HG02840 (cell line): ENCODE data around the gene TMEM272.

Source experiments
- ATAC-seq: cut with Tn5 transposase; IDR thresholded peaks from one replicate; pipeline ENCODE4 v1.9.1; 2021; ENCODE audit warnings: mild to moderate bottlenecking, moderate library complexity, moderate number of reproducible peaks; ENCODE audit not compliant: unreplicated experiment, low FRiP score

Gene TMEM272

DNA sequence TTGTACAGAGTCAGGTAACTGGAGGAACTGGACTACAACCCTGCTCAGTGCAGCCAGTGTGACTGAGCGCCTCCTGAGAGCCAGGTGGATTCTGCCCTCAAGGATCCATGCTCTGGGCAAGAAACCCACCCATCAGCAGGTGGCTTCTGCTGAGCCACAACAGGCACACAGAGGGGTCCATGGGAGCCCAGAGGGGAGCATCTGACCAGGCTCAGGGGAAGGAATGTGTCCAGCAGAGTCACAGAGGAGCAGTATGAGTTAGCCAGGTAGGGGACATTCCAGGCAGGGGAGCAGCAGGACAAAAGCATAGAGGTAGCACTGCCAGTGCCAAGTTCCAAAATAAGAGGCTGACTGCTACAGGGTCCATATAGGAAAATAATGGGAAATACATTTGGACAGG is 60.9 kb downstream of the TMEM272 start:
- ATAC-seq: no peak

DNA sequence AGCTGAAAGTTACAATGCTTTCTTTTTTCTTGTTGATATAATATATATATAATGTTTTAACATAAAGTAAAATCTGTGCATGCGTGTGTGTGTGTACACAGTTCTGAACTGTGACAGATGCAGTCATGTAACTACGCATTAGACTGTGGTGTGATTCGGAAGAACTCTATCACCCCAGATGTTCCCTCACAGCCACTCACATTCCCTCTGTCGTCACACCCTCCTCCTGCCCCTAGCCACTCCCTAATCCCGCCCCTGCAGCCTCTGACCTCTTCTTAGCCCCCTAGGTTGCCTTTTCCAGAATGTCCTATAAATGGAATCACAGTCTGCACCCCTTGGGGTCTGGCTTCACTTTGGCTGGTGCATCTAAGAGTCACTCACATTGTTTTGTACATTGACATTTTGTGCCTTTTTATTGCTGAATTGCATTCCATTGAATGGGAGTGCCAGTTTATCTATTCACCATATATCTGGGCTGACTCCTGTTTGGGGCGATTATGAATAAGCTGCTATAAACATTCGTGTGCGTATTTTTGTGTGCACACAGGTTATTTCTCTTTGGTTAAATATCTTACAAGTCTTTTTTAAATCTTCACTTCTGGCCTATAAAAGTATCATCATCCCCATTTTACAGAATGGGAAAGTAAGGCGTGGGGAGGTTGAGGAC is 61.4 kb downstream of the TMEM272 start:
- ATAC-seq: no peak

DNA sequence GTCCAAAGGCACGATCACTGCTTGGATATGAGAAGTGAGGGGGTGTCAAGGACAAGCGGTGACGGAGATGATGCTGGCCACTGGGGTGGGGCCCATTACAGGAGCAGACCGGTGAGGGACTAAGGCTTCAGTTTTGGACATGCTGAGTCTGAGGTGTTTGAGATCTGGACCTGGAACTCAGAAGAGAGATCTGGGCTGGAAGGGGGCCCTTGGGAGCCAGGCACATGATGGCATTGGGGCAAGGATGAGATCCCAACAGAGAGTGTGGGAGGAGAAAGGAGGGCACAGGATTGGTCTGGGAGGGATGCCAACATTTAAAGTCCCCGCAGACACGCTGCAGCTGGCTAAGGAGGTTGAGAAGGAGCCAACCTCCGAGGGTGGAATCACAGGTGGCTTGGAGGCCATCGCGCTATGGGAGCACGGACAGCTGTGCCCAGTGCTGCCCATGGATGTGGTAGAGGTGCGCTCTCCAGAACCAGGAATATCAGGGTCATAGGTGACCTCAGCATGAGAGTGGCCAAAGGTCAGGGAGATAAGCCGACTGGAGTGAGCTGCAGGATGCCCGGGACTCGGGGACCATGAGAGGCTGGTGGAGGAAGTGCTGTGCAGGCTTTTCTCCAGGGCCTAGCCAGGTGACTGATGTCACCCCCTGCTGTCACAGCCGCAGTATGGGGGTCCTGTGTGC is 62.8 kb downstream of the TMEM272 start:
- ATAC-seq: no peak

DNA sequence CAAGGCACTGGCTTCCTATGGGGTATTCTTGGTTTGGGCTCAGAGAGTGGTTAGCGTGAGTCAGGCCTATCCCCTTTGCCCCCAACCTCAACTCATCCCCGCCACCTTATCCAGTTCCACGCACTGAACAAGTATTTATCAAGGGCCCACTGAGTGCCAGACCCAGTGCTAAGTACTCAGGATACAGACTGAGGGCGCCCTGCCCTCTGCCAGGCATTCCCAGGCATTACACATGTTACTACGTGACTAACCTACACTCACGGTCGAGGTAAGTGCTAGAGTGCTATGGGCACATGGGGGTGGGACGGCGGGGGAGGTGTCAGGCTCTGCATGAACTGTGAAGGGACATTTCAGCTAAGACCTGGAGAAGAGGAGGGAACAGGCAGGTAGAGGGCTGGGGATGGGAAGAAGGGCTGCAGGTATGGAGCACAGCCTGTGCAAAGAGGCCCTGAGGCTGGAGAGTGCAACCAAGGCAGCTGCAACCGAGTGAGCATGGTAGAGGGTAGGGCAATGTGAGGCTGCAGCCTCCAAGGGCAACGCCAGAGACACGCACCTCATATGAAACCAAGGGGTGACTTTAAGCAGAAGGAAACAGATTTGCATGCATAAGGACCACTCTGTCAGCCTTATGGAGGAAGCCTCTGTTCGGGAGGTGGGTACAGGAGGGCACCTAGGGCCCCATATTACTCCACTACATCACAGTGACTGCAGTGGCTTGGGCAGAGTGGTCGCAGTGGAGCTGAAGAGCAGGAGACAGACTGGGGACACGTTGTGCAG is 63.5 kb downstream of the TMEM272 start:
- ATAC-seq: no peak

DNA sequence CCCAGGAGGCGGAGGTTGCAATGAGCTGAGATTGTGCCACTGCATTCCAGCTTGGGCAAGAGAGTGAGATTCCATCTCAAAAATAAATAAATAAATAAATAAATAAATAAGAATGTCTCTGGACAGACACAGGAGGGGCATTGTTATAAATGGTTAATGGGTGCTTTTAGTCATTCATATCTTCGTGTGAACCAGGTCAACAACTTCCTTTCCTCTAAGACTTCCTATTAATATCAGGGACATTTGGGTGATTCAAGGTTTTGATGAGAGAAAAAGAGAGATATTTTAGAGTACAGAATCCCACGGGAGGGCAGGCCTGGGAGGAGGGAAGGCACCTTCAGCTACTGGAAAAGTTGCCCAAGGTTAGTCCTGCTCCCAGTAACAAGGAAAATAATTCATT is 64.9 kb downstream of the TMEM272 start:
- no peak for ATAC-seq

DNA sequence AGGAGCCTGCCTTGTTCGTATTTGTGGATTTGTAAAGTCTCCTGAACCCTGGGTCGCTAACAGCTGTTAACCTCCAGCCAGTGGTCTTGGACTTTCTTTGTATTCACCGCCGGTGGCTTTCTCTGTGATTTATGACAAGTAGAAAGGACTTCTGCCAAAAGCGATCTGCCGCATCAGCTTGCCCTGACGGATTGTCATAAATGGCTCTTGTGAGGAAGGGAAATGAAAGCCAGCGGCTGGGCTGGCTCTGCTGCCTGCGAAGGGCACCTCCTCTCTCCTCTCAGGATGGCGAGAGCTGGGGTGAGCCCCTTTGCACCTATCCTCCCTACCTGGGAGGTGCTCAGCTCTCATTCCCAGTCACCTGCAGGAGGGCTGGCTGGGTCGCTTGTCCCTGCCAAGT is 66.6 kb downstream of the TMEM272 start:
- ATAC-seq: no peak

DNA sequence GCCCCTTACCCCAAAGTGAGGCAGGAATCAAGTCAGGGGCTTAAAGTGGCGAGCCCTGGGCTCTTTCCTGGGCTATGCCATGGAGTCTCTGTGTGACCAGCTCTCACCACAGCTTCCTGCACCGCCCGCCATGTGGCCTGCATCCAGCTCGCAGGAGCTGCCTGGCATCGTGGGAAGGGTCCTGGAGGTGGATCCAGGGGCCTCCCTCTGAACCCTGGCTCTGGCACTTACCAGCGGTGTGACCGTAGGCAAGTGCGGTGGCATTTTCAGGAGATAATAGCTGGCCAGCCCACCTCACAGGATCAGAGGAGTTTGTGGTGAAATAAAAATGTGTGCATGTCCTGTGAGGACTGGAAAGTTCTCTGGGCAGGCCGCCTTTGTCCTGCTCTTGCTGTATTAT is 67.1 kb downstream of the TMEM272 start:
- ATAC-seq: no peak

DNA sequence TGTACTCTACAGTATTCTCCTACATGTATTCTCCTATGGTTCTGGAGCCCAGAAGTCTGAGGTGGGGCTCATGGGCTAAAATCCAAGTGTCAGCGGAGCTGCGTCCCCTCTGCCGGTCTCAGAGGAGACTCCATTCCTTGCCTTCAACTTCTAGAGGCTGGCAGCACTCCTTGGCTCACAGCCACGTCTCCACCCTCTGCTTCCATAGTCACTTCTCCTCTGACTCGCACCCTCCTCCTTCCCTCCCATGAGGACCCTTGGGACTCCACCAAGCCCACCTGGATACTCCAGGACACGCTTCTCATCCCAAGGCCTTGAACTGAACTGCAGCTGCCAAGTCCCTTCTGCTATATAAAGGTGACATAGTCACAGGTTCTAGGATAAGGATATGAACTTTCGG is 68.8 kb downstream of the TMEM272 start:
- no peak for ATAC-seq

DNA sequence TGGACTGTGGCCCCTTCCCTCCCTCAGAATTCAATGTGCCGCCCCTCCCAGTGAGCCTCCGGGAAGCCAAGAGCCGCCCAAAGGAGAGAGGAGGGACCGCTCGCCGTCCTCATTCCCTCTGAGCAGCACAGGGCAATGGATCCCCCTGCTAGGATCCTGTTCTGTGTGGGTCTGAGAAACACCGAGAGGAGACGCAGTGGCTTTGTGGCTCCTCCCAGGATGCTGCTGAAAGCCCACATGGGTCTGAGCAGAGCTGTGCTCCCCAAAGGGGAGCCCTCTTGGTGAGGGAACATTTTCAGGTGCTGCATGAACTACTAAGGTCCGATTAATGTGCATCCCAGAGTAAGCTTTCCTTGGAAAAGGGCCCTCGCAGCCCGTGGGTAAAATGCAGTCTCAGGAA is 71.5 kb downstream of the TMEM272 start:
- no peak for ATAC-seq

DNA sequence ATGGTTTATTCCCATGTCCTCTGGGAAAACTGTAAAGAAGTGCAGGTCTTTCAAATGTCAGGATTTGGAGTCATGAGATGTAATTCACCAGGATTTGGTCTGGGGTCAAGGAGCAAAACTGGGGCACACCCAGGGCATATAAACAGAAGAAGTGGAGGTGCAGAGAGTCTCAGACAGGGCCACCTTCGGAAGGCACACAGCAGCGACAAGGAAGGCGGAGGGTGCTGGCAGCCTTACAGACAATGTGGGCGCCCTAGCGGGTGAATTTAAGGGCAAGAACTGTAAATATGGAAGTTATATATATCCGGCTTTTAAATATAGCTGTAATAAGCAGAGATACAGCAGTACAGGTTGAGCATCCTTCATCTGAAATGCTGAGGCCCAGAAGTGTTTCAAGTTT is 72.2 kb downstream of the TMEM272 start:
- ATAC-seq: no peak

DNA sequence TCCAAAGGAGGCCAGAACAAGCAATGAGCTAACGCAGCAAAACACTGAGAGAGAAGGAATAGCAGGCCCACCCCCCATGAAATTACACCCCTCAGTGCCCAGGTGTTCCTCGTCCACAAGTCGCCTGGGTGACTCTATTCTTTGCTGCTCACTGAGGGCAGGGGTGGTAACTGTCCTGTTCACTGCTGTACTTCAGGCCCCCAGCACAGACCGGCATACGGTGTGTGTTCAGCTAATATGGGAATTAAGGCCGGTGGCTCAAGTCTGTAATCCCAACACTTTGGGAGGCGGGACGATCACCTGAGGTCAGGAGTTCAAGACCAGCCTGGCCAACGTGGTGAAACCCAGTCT is 72.9 kb downstream of the TMEM272 start:
- no peak for ATAC-seq

DNA sequence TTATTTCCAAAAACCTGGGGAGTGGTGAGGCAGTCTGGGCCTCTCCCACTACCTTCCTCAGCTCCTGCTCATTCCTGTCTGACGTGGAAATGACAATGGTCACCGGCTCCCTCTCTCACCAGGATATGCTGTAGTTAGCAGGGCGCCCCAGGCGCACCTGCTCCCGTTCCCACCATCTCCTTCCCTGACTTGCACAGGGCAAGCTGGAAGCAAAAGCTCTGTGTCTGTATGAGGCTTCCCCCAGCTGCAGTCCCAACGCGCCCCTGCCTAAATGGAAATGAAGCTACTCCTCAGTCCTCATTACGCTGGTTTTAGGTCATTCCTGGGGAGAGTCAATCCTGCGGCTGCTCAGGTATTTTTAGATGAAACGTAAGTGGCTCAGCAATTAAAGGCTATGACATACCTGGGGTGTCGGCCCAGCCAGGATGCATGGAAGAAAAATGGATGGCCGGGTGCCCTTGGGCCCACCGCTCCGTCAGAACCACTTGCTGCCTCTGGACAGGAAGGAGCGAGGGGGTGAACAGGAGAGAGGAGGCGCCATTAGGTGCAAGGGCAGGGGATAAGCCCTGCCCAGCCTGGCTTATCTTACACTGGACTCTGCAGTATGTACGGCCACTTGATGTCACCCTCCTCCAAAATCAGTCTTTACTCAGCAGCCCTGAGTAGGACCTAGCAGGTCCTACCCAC is 73.4 kb downstream of the TMEM272 start:
- no peak for ATAC-seq

DNA sequence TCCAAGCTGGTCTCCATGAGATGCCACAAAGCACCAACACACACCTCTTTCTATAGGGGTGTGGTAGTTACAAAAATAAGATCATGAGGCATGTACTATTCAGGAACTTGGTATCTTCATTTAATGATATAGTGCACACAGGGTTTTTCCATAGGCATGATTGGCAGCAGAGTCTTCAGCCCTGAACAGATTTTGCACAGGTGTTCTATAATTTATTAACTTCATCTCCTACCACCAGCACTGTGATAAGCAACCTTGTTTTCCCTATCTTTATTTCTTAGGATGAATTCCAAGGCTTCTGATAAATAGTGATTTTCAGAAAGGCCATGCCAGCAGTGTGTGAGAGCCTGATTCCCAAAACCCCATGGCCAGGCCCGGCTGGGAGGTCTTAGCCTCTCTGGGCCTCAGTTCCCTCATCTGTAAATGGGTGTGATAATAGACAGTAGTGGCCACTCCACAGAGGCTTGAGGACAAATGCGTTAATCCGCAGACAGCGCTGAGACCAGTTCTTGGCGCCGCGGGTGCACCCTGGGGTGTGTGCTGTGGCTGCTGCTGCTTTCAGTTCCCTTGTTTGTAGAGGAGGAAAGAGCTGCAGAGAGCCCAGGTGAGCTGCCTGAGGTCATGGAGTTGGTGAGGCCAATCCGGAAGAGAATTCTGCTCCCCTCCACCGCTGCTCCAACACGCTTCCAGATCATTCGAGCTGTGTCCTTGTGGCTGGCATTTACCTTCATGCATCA is 74.1 kb downstream of the TMEM272 start:
- ATAC-seq: no peak

DNA sequence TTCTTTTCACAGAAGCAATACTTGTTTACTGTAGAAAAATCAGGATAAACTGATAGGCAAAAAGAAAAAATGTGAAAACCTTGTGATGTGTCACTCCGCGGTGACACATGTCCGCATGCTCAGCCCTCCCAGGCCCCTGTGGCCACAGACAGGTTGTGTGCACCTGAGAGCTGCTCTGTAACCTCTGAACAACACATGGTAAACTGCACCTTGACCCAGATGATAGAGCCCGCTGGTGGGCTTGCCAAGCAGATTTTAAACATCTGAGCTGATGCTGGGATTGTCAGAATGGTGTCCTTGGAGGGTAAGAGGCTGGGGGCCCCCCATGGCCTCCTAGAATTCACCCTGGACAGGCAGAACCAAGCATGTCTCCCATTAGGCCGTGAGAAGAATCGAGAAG is 74.8 kb downstream of the TMEM272 start:
- ATAC-seq: no peak

DNA sequence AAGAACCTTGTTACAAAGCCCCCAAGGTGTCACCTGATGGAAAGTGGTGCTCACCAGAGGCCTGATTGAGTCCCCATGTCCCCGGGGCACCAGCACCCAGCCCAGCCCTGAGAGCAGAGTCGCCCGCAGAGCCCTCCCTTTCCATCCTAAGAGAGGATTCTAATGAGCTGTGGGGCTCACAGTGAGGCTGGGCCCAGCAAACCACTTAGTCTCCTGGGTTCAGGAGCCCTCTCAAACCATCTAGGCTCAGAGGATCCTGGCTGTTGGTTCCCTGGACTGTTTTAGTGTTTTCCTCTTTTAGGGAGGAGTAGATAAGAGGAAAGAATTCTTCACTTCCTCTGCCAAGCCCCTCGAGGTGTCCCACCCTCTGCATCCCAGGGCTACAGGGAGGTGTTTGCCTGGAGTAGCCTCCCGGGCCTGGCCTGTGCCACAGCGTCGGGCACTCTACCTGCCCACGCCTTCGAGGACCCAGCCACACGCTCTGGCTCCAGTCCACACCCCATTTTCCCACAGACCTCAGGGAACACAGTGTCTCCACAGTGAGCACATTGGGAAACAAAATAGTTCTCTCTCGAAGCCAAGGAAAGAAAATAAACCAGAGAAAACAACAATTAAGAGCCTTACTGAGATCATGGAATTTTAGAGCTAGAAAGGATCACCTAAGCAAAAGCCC is 75.4 kb downstream of the TMEM272 start:
- no peak for ATAC-seq

DNA sequence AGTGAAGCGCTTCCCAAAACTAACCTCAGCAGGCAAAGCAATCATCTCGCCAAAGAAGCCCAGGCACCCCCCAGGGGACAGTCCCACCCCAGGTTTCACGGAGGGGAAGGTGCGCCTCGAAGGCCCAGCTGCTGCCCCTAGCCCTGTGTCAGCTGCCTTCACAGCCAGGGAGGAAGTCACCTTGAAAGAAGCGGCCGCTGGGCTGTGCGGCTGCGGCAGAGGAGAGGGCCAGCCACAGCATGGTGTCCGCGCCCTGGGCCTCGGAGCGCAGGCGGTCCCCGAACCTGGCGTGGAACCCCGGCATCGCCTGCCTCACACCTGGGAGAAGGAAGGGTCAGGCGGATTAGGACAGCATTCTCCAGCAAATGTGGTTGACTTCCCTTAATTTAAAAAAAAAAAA is 76.0 kb downstream of the TMEM272 start:
- no peak for ATAC-seq

DNA sequence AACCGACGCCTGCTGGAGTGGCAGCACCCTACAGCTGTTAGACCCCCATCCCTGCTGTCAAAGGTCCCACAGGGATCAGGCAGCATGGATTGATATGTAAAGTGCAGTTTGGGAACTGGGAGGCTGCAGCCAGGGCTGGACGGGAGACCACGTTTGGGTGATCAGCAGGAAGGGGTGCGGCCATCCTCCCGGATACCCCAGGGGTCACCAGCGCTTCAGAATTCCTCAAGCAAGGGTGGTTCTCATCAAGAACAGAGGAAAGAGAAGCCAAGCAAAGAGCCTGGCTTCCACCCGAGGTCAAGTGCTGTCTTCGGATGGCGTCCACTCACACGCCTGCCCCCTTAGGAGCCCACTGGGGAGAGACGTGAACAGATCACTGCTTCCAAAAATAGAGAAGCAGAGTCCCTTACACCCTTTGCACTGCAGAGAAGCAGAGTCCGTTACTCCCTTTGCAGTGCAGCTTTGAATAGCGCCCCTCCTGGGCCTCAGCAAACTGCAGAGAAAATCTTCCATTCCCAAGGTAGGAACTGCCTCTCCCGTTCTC is 76.5 kb downstream of the TMEM272 start:
- ATAC-seq: no peak

DNA sequence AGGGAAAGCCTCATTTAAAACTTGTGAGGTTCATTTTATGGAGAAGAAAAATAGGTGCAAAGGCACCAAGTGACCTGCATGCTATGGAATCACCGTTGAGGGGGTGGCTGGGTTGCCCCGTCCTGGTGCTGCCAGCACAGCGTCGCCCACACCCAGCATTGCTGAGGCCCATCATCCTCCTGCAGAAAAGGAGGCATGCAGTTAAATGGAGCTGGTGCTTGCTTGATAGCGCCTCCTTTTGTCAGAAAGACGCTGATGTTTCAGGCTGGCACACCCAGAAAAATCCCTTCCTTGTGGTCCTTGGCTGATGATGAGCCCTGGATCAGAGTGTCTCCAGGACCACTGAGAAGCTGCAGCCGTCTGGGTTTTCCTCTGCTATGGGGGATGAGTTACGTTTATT is 77.9 kb downstream of the TMEM272 start:
- ATAC-seq: no peak

DNA sequence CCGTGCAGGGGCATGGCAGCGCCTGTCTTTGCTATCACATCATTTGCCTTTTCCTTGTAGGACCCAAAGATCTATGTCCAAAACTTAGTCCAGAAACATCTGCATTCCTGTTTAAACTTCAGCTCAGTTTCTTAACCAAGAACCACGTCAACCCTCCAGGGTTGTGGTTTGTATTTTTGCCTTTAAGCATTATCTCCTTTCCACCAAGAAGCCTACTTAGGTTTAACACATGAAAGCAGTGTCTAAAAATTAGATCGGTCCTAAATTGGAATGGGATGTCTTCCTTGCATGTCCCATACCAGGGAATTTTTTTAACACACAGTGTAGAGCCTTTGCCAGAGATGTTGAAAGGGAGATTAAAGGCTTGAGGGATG is 79.8 kb downstream of the TMEM272 start:
- ATAC-seq: no peak
